Colonic mucosa (tissue), 4 donors: Measurements from ENCODE around the gene GALNT9. TPM values are rescaled to one million over a fixed set of nuclear protein-coding genes. Genes with fewer than 3 reads are reported as not detected.
"Not testable (repeated sequence)": the region's sequence is repeated elsewhere in the genome, so short reads cannot be mapped to it uniquely, and the experiment has no call there.

Experiments used
- DNase-seq: peaks from one replicate; pipeline ENCODE4 v3.0.0-alpha.2; 2020
- H3K27ac ChIP-seq: fragments of 200-600 bp; one replicate; pipeline ENCODE4 v1.8.0; 2021
- H3K27me3 ChIP-seq: fragments of 200-600 bp; one replicate; pipeline ENCODE4 v1.8.0; 2021
- H3K36me3 ChIP-seq: fragments of 200-600 bp; one replicate; pipeline ENCODE4 v1.8.0; 2021
- H3K4me1 ChIP-seq: fragments of 200-600 bp; one replicate; pipeline ENCODE4 v1.8.0; 2021; ENCODE audit warnings: mild to moderate bottlenecking
- H3K4me3 ChIP-seq: fragments of 200-600 bp; one replicate; pipeline ENCODE4 v1.8.0; 2021
- H3K9ac ChIP-seq, 2 donors: one replicate each; pipeline ENCODE4 v1.7.0; 2013; ENCODE audit warnings: control low read depth in 2 of 2, low read depth in 2 of 2, low read length in 2 of 2
- H3K9me3 ChIP-seq: fragments of 200-600 bp; one replicate; pipeline ENCODE4 v1.8.0; 2021
- CTCF ChIP-seq: fragments of 200-600 bp; IDR thresholded peaks from one replicate; pipeline ENCODE4 v1.8.0; 2022; ENCODE audit warnings: antibody characterized with exemption, mild to moderate bottlenecking
- intact Hi-C: fragments of 100-400 bp; cut with DNase I; formaldehyde crosslinking; loops from one replicate; pipeline ENCODE4 v1.14.1; 2022
- total RNA-seq, 2 donors: library from RNA; stranded (reverse); fragmentation: NEBNext Ultra II Directional in 1 of 2; extraction: Animal tissue kit (Norgen Biotek cat#: 25700) in 1 of 2; gene quantifications; one replicate each; pipeline ENCODE4 v1.2.1, GENCODE V29; 2021
- donor health status: healthy.
- donor health status: DM: no; HTN: no; CAD: no.
- donor health status: DM: no; HTN: no; CAD: no.

The GALNT9 gene
- total RNA-seq, 2 donors from 2014 or later = 0.45 TPM; not detected in 1

GRCh38 chr12:132266370-132266769, 63.0 kb downstream of the GALNT9 start:
- no peaks in the 10 kb centered on the region for H3K4me1 ChIP-seq
- DNase-seq = no peak
- no peak overlapping the region for H3K9ac ChIP-seq
- no peak for TF ChIP-seq CTCF
- intact Hi-C loops = no loop called here
- no peaks in the 10 kb centered on the region for H3K36me3 ChIP-seq
- no peaks in the 10 kb centered on the region for H3K9me3 ChIP-seq
- H3K4me3 ChIP-seq = no peak overlapping the region
- H3K27ac ChIP-seq = no peak overlapping the region
- H3K27me3 ChIP-seq = no peaks in the 10 kb centered on the region

DNA sequence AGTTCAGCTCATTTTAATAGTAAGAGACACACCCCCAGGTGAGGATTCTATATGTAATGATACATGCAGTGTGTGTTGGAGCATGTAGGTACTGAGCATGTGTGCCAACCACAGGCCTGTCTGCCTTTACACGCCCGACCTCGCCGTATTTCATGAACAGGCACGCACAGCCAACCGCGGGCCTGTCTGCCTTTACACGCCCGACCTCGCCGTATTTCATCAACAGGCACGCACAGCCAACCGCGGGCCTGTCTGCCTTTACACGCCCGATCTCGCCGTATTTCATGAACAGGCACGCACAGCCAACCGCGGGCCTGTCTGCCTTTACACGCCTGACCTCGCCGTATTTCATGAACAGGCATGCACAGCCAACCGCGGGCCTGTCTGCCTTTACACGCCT, 63.6 kb downstream of the GALNT9 start:
- H3K27ac ChIP-seq, H3K4me1 ChIP-seq, intact Hi-C loops, H3K36me3 ChIP-seq, H3K4me3 ChIP-seq, DNase-seq, H3K9ac ChIP-seq, H3K9me3 ChIP-seq, H3K27me3 ChIP-seq: not testable (repeated sequence)

- Histone ChIP-seq H3K36me3 (no peaks in the 10 kb centered on the region), H3K9ac (no peak overlapping the region), H3K9me3 (no peaks in the 10 kb centered on the region), H3K27me3 (no peaks in the 10 kb centered on the region), H3K4me3 (no peak overlapping the region), H3K4me1 (no peaks in the 10 kb centered on the region), H3K27ac (no peak overlapping the region)
- DNase-seq = no peak
- intact Hi-C loops = no loop called here
- no peak for TF ChIP-seq CTCF
Measured at GRCh38 chr12:132265056-132265800, 64.2 kb downstream of the GALNT9 start.

GRCh38 chr12:132264086-132265010, 65.0 kb downstream of the GALNT9 start:
- no peaks in the 10 kb centered on the region for H3K4me1 ChIP-seq
- H3K9me3 ChIP-seq = no peaks in the 10 kb centered on the region
- intact Hi-C loops = no loop called here
- H3K27me3 ChIP-seq = no peaks in the 10 kb centered on the region
- no peak overlapping the region for H3K27ac ChIP-seq
- no peak overlapping the region for H3K9ac ChIP-seq
- H3K4me3 ChIP-seq = no peak overlapping the region
- no peak for TF ChIP-seq CTCF
- no peak for DNase-seq
- no peaks in the 10 kb centered on the region for H3K36me3 ChIP-seq

GRCh38 chr12:132263451-132264049, 65.8 kb downstream of the GALNT9 start:
- intact Hi-C loops = no loop called here
- no peak overlapping the region for H3K4me3 ChIP-seq
- no peak overlapping the region for H3K9ac ChIP-seq
- no peak for TF ChIP-seq CTCF
- no peaks in the 10 kb centered on the region for H3K9me3 ChIP-seq
- H3K36me3 ChIP-seq = no peaks in the 10 kb centered on the region
- DNase-seq = no peak
- H3K4me1 ChIP-seq = no peaks in the 10 kb centered on the region
- no peak overlapping the region for H3K27ac ChIP-seq
- H3K27me3 ChIP-seq = no peaks in the 10 kb centered on the region
